Measurements from ENCODE around the gene SMG5. TPM values are rescaled to one million over a fixed set of nuclear protein-coding genes. Genes with fewer than 3 reads are reported as not detected.

The SMG5 gene
- total RNA-seq, 1 donor from 2014 or later = 76.5 TPM

DNA sequence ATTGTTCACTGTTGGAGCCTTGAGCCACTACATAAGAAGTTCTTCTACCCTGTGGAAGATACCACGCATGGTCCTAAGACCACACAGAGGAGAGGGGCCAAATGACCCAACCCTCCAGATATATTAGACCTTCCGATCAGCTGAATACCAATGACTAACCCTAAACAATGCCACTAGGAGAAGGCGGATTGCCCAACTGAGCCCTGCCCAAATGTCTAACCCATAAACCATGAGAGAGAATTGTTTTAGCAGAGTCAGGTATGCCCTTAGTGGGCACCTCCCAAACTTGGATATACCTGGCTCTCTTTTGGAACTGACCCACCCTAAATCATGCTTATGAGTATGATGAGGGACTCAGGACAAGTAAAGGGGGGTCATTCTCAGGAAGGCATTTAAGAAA, 12.3 kb downstream of the SMG5 start:
- intact Hi-C loops (cut with DNase I) = no loop called here
- H3K36me3 ChIP-seq = peaks cover 79 to 97% of the 10 kb centered on the region in 2 donors
- TF ChIP-seq, protein P1, sequence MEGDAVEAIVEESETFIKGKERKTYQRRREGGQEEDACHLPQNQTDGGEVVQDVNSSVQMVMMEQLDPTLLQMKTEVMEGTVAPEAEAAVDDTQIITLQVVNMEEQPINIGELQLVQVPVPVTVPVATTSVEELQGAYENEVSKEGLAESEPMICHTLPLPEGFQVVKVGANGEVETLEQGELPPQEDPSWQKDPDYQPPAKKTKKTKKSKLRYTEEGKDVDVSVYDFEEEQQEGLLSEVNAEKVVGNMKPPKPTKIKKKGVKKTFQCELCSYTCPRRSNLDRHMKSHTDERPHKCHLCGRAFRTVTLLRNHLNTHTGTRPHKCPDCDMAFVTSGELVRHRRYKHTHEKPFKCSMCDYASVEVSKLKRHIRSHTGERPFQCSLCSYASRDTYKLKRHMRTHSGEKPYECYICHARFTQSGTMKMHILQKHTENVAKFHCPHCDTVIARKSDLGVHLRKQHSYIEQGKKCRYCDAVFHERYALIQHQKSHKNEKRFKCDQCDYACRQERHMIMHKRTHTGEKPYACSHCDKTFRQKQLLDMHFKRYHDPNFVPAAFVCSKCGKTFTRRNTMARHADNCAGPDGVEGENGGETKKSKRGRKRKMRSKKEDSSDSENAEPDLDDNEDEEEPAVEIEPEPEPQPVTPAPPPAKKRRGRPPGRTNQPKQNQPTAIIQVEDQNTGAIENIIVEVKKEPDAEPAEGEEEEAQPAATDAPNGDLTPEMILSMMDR (IDR thresholded peaks at IDR 0.05) = no peak

DNA sequence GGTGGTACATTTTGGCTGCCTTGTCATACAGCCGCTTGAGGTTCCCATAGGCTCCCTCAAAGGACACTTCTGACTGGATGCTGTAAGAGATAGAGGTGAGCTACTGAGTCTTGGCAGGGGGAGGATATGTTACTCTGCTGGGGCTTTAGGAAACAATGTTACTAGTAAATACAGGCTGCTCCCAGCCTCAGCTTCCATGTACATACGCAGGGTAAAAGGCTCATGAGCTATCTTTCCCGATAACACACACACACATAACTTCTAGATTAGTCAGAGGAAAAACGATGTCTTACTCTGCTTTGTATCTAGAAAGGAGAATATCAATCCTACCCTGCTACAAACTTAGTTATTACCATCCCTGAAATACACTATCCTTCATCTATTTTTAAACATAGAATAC, 14.3 kb downstream of the SMG5 start:
- TF ChIP-seq, protein P1 (IDR thresholded peaks at IDR 0.05) = no peak
- DNase-seq (ENCODE audit: low spot score in 2 of 2) = no peak
- H3K9me3 ChIP-seq = no peaks in the 10 kb centered on the region
- no peaks in the 10 kb centered on the region for H3K4me1 ChIP-seq
- intact Hi-C loops (cut with DNase I) = no loop called here
- H3K27me3 ChIP-seq = no peaks in the 10 kb centered on the region
- H3K27ac ChIP-seq = no peak overlapping the region
- peaks cover 74 to 94% of the 10 kb centered on the region in 2 donors for H3K36me3 ChIP-seq
- no peak overlapping the region for H3K4me3 ChIP-seq

More for the DNA sequence above, 12.3 kb downstream of the SMG5 start:
- Histone ChIP-seq H3K27ac (no peak overlapping the region), H3K4me3 (no peak overlapping the region), H3K27me3 (no peaks in the 10 kb centered on the region), H3K9me3 (no peaks in the 10 kb centered on the region), H3K4me1 (no peaks in the 10 kb centered on the region)
- no peak for DNase-seq (ENCODE audit: low spot score in 2 of 2)

DNA sequence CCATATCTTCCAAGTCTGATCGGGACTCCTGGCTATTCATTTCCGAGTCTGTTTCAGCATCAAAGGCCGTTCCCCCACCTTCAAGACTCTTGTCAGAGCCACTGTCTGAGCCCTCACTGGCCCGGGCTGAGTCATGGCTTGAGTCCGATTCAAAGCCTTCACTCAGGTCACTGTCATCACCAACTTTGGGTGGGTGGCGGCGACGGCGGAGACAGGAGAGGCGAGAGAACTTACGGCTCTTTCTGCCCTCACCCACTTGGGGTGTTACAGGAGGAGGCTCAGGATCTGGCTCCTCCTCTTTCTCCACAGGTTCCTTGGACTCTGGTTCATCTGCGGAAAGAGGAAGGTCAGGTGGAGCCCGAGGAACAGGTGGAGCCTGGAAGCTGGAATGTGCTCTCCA, 16.6 kb downstream of the SMG5 start:
- H3K4me3 ChIP-seq = no peak overlapping the region
- no peaks in the 10 kb centered on the region for H3K9me3 ChIP-seq
- intact Hi-C loops (cut with DNase I) = no loop called here
- TF ChIP-seq, protein P1 (IDR thresholded peaks at IDR 0.05) = no peak
- no peak for DNase-seq (ENCODE audit: low spot score in 2 of 2)
- no peaks in the 10 kb centered on the region for H3K4me1 ChIP-seq
- no peak overlapping the region for H3K27ac ChIP-seq
- H3K36me3 ChIP-seq = peaks cover 74 to 95% of the 10 kb centered on the region in 2 donors
- no peaks in the 10 kb centered on the region for H3K27me3 ChIP-seq

DNA sequence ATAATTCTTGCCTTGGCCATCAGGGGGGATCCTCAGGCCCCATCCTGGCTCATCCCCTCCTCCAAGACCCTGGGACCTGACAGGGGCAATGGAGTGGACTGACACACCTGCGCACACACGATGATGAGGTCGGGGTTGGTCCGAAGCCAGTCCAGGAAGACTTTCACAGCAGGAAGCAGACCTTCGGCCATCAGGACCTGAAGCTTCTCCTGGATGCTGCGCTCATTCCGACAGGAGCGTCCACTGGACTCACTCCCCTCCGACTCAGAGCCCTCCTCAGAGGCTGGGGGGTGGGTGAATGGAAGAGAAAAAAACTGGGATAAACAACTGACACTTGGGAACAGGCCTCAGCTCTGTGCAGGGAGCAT, 19.4 kb downstream of the SMG5 start:
- no peaks in the 10 kb centered on the region for H3K9me3 ChIP-seq
- DNase-seq (ENCODE audit: low spot score in 2 of 2) = no peak
- peaks cover 89 to 97% of the 10 kb centered on the region in 2 donors for H3K36me3 ChIP-seq
- TF ChIP-seq, protein P1 (IDR thresholded peaks at IDR 0.05) = no peak
- no peaks in the 10 kb centered on the region for H3K4me1 ChIP-seq
- intact Hi-C loops (cut with DNase I) = no loop called here
- H3K4me3 ChIP-seq = no peak overlapping the region
- no peak overlapping the region for H3K27ac ChIP-seq
- H3K27me3 ChIP-seq = no peaks in the 10 kb centered on the region

DNA sequence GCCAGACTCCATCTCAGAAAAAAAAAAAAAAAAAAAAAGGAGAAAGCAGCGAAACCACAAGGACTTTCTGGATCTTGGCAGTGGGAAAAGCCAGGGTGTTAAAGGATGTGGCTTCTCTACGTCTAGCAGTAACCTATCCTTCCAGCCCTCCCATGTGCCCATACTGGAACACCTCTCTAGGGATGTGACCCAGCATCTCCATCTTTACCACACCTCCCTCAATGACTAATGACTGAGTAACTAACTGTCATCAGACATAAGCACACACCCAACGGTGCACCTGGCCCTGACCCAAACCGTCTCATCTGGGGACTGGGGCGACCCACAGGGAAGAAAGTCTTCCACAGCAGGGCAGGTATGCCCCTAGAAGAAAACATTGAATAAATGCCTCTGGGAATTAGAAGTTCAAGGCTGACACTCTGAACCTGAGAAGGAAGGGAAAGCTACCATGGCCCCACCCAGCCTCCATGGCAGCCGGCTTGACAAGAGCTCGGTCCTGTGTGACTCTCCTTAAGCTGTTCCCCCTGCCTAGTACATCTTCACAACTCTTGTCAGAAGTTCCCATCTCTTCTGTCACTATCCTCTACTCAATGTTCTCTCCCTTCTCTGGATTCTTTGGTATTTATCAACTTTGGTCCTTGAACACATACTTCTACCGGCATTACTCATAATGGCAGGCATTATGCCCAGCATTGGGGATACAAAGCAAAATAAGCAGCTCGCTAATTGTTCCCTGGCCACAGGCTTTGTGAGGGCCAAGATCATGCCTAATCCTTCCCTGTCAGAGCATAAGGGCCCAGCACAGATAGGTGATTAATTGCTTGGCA, 20.0 kb downstream of the SMG5 start:
- intact Hi-C loops (cut with DNase I) = no loop called here
- no peaks in the 10 kb centered on the region for H3K9me3 ChIP-seq
- H3K27ac ChIP-seq = no peak overlapping the region
- H3K27me3 ChIP-seq = no peaks in the 10 kb centered on the region
- no peaks in the 10 kb centered on the region for H3K4me1 ChIP-seq
- peaks cover 89 to 97% of the 10 kb centered on the region in 2 donors for H3K36me3 ChIP-seq
- TF ChIP-seq, protein P1 (IDR thresholded peaks at IDR 0.05) = no peak
- DNase-seq (ENCODE audit: low spot score in 2 of 2) = no peak
- no peak overlapping the region for H3K4me3 ChIP-seq
